Thyroid gland (tissue), 4 donors: ENCODE measurements around the gene GRSF1. TPM values are rescaled to one million over a fixed set of nuclear protein-coding genes. Genes with fewer than 3 reads are reported as not detected.

Source experiments
- DNase-seq, 2 donors: peaks; one replicate each; pipeline ENCODE4 v3.0.0-alpha.2; 2019
- H3K27ac ChIP-seq, 3 donors: fragments of 200-600 bp; sonication (generic); 1 replicate in 2 of 3; 2 replicates in 1 of 3; pipeline ENCODE4 v1.5.1; 2016 to 2019; ENCODE audit warnings: mild to moderate bottlenecking in 1 of 3, moderate library complexity in 1 of 3
- H3K27me3 ChIP-seq: fragments of 200-600 bp; sonication (generic); one replicate; pipeline ENCODE4 v1.5.1; 2019
- H3K36me3 ChIP-seq, 2 donors: fragments of 200-600 bp; sonication (generic); one replicate each; pipeline ENCODE4 v1.5.1; 2016 to 2019
- H3K4me1 ChIP-seq, 2 donors: fragments of 200-600 bp; sonication (generic); one replicate each; pipeline ENCODE4 v1.5.1; 2017 to 2019
- H3K4me3 ChIP-seq, 3 donors: fragments of 200-600 bp; sonication (generic); replicated peaks in 1 of 3; 1 replicate in 2 of 3; 2 replicates in 1 of 3; pipeline ENCODE4 v1.5.1; 2016; ENCODE audit warnings: mild to moderate bottlenecking in 1 of 3
- H3K9me3 ChIP-seq: fragments of 200-600 bp; sonication (generic); one replicate; pipeline ENCODE4 v1.5.1; 2017
- CTCF ChIP-seq, 6 experiments: fragments of 200-600 bp in 3 of 6; fragments of 450-650 bp in 3 of 6; sonication (generic) in 3 of 6; IDR thresholded peaks; one replicate each; pipeline ENCODE4 v1.5.1; 2016 to 2019; ENCODE audit warnings: antibody characterized with exemption in 6 of 6, mild to moderate bottlenecking in 2 of 6, inconsistent platforms in 1 of 6, moderate library complexity in 1 of 6
- POLR2A ChIP-seq, 2 donors: fragments of 450-650 bp; IDR thresholded peaks; one replicate each; pipeline ENCODE4 v1.6.1; 2017; ENCODE audit warnings: antibody characterized with exemption in 2 of 2, mild to moderate bottlenecking in 2 of 2, moderate library complexity in 1 of 2
- WGBS, 2 donors: methylation state at CpG; one replicate each; pipeline ENCODE4 v1.1.5; 2017; 5-methylcytosine and 5-hydroxymethylcytosine counted together
- intact Hi-C: fragments of 100-400 bp; cut with DNase I; formaldehyde crosslinking; loops from one replicate; pipeline ENCODE4 v1.15.1; 2023
- total RNA-seq, 4 donors: library from RNA; depleted of rRNA; stranded (reverse); fragments of >200 nt; gene quantifications; one replicate each; pipeline ENCODE4 v1.2.3, GENCODE V29; 2016

Gene GRSF1
- total RNA-seq, 4 donors from 2014 or later = 59.7 to 69.6 (median 67.0) TPM

- WGBS, 2 donors = 90 to 94% methylated on average over 5 of the region's 5 CpGs
- Histone ChIP-seq H3K27me3 (no peaks in the 10 kb centered on the region), H3K9me3 (no peaks in the 10 kb centered on the region), H3K4me3 (no peak overlapping the region), H3K36me3 (peaks cover 0 to 18% of the 10 kb centered on the region in 2 donors), H3K27ac (no peak overlapping the region), H3K4me1 (no peaks in the 10 kb centered on the region)
- TF ChIP-seq POLR2A (IDR thresholded peaks at IDR 0.05) = no peak
- TF ChIP-seq CTCF (IDR thresholded peaks at IDR 0.05) = no peak
- DNase-seq = no peak
- intact Hi-C loops = no loop called here
Observed at GRCh38 chr4:70802928-70803580, 36.6 kb downstream of the GRSF1 start.

- 96% methylated on average over 1 of the region's 1 CpG for WGBS, 2 donors
- intact Hi-C loops = no loop called here
Observed at GRCh38 chr4:70801265-70801809, 38.4 kb downstream of the GRSF1 start.

GRCh38 chr4:70793626-70794025 lies 46.1 kb downstream of the GRSF1 start:
- intact Hi-C loops = no loop called here
- no peak for DNase-seq
- Histone ChIP-seq H3K27me3 (no peaks in the 10 kb centered on the region), H3K27ac (no peak overlapping the region), H3K9me3 (no peaks in the 10 kb centered on the region), H3K36me3 (peaks cover 35 to 44% of the 10 kb centered on the region in 2 donors), H3K4me1 (no peaks in the 10 kb centered on the region), H3K4me3 (no peak overlapping the region)
- 88% methylated on average over 6 of the region's 6 CpGs for WGBS, 2 donors
- TF ChIP-seq CTCF (IDR thresholded peaks at IDR 0.05) = no peak
- no peak for TF ChIP-seq POLR2A (IDR thresholded peaks at IDR 0.05)

More at GRCh38 chr4:70801265-70801809, 38.4 kb downstream of the GRSF1 start:
- no peak overlapping the region for H3K4me3 ChIP-seq
- H3K36me3 ChIP-seq = peaks cover 0 to 26% of the 10 kb centered on the region in 2 donors
- no peak for DNase-seq
- H3K4me1 ChIP-seq = no peaks in the 10 kb centered on the region
- no peak for TF ChIP-seq POLR2A (IDR thresholded peaks at IDR 0.05)
- no peak for TF ChIP-seq CTCF (IDR thresholded peaks at IDR 0.05)
- no peak overlapping the region for H3K27ac ChIP-seq
- no peaks in the 10 kb centered on the region for H3K27me3 ChIP-seq
- no peaks in the 10 kb centered on the region for H3K9me3 ChIP-seq

GRCh38 chr4:70788733-70789132 lies 51.0 kb downstream of the GRSF1 start:
- Histone ChIP-seq H3K4me1 (no peaks in the 10 kb centered on the region), H3K27ac (no peak overlapping the region), H3K9me3 (no peaks in the 10 kb centered on the region), H3K27me3 (no peaks in the 10 kb centered on the region), H3K4me3 (no peak overlapping the region), H3K36me3 (peaks cover 26 to 44% of the 10 kb centered on the region in 2 donors)
- 83 to 89% methylated on average over 1 of the region's 1 CpG for WGBS, 2 donors
- no peak for DNase-seq
- TF ChIP-seq CTCF (IDR thresholded peaks at IDR 0.05) = no peak
- TF ChIP-seq POLR2A (IDR thresholded peaks at IDR 0.05) = no peak
- intact Hi-C loops = no loop called here

- no peaks in the 10 kb centered on the region for H3K9me3 ChIP-seq
- peaks cover 35 to 50% of the 10 kb centered on the region in 2 donors for H3K36me3 ChIP-seq
- intact Hi-C loops = no loop called here
- no peak overlapping the region for H3K27ac ChIP-seq
- H3K4me3 ChIP-seq = no peak overlapping the region
- TF ChIP-seq POLR2A (IDR thresholded peaks at IDR 0.05) (no peak), CTCF (IDR thresholded peaks at IDR 0.05) (no peak)
- 96 to 97% methylated on average over 5 of the region's 5 CpGs for WGBS, 2 donors
- no peaks in the 10 kb centered on the region for H3K27me3 ChIP-seq
- DNase-seq = no peak
- no peaks in the 10 kb centered on the region for H3K4me1 ChIP-seq
Observed at GRCh38 chr4:70787496-70787895, 52.2 kb downstream of the GRSF1 start.
